GM12892 (cell line): Measurements from ENCODE around the gene TSPAN5.

ENCODE experiments used
- POLR2A ChIP-seq: IDR thresholded peaks from 2 replicates; pipeline ENCODE4 v1.6.1; 2011; ENCODE audit warnings: low read depth, low read length, control low read depth
- TAF1 ChIP-seq: IDR thresholded peaks from 2 replicates; pipeline ENCODE4 v1.6.1; 2011; ENCODE audit warnings: low read depth, mild to moderate bottlenecking, control low read depth, low read length, borderline replicate concordance

GRCh38 chr4:98423009-98423408, 235.4 kb downstream of the TSPAN5 start:
- TF ChIP-seq POLR2A, result no peak
- no peak for TF ChIP-seq TAF1
